Panc1 (cell line): Measurements from ENCODE around the gene STARD9. TPM values are rescaled to one million over a fixed set of nuclear protein-coding genes. Genes with fewer than 3 reads are reported as not detected.

Experiments
- ATAC-seq: fragments of 200-7000 bp; cut with Tn5 transposase; 2 replicates; pipeline ENCODE4 v1.9.1; 2020; ENCODE audit warnings: mild to moderate bottlenecking, moderate library complexity
- BruUV-seq: library from RNA; stranded (reverse); fragments of 400-500 nt; replicated peaks from 2 replicates; lab custom pipeline; 2021; lab: Mats Ljungman, UMichigan
- CTCF ChIA-PET: fragments of 300-600 bp; sonication (Branson Sonifier 250); formaldehyde crosslinking; loops from one replicate; lab custom pipeline; 2022; ENCODE audit warnings: antibody characterized with exemption; lab: Charles Lee
- POLR2A ChIA-PET: fragments of 300-600 bp; sonication (Branson Sonifier 250); formaldehyde crosslinking; loops from one replicate; lab custom pipeline; 2022; ENCODE audit warnings: antibody characterized with exemption; lab: Charles Lee
- DNase-seq: peaks from one replicate; pipeline ENCODE4 v3.0.0-alpha.2; 2010; ENCODE audit warnings: low read depth, low spot score
- H3K27ac ChIP-seq: 2 replicates; pipeline ENCODE4 v1.5.1; 2011; ENCODE audit warnings: mild to moderate bottlenecking, low read length, inconsistent platforms
- H3K27me3 ChIP-seq: fragments of 200-500 bp; sonication (Bioruptor generic); 2 replicates; pipeline ENCODE4 v1.6.0; 2014; ENCODE audit warnings: low read length, inconsistent platforms; ENCODE audit not compliant: control insufficient read depth, insufficient read depth
- H3K36me3 ChIP-seq: fragments of 200-500 bp; sonication (Bioruptor generic); 2 replicates; pipeline ENCODE4 v1.5.1; 2014; ENCODE audit warnings: inconsistent platforms, mild to moderate bottlenecking, low read length, moderate library complexity; ENCODE audit not compliant: control insufficient read depth, insufficient read depth
- H3K4me1 ChIP-seq: 2 replicates; pipeline ENCODE4 v1.5.1; 2011; ENCODE audit warnings: inconsistent platforms, mild to moderate bottlenecking, low read length, moderate library complexity; ENCODE audit not compliant: control insufficient read depth, insufficient read depth
- H3K4me3 ChIP-seq, 2 experiments: 2 replicates each; pipeline ENCODE4 v1.5.1; 2011 to 2012; ENCODE audit warnings: low read depth in 2 of 2, low read length in 2 of 2, mild to moderate bottlenecking in 2 of 2, inconsistent platforms in 1 of 2, moderate library complexity in 1 of 2
- H3K9me3 ChIP-seq: fragments of 200-500 bp; sonication (Bioruptor generic); 2 replicates; pipeline ENCODE4 v1.5.1; 2014; ENCODE audit warnings: low read depth, mild to moderate bottlenecking, inconsistent platforms, low read length, moderate library complexity; ENCODE audit not compliant: control insufficient read depth, insufficient read depth
- POLR2AphosphoS5 ChIP-seq: IDR thresholded peaks from 2 replicates; pipeline ENCODE4 v1.6.1; 2012; ENCODE audit warnings: mild to moderate bottlenecking, low read depth, low read length, moderate library complexity
- SIN3A ChIP-seq: IDR thresholded peaks from 2 replicates; pipeline ENCODE4 v1.6.1; 2012; ENCODE audit warnings: low read depth, mild to moderate bottlenecking, low read length, moderate library complexity, borderline replicate concordance; ENCODE audit not compliant: insufficient read depth
- TCF7L2 ChIP-seq: IDR thresholded peaks from 2 replicates; pipeline ENCODE4 v1.6.1; 2011; ENCODE audit warnings: mild to moderate bottlenecking, low read depth, low read length, inconsistent platforms
- in situ Hi-C: cut with HindIII; loops from 2 replicates; pipeline ENCODE4 v1.10.0; 2016; ENCODE audit warnings: low sequenced_read_pairs, low pct_unique_long_range_greater_than_20kb
- intact Hi-C: fragments of 100-400 bp; cut with micrococcal nuclease; formaldehyde crosslinking; loops from one replicate; pipeline ENCODE4 v1.10.0; 2022; ENCODE audit not compliant: unreplicated experiment
- total RNA-seq: library from RNA; stranded (reverse); gene quantifications from one replicate; pipeline ENCODE4 v1.2.1, GENCODE V29; 2021; ENCODE audit not compliant: unreplicated experiment
- TF ChIP-seq, protein P1 (sequence below), 2 experiments: IDR thresholded peaks; 2 replicates each; pipeline ENCODE4 v1.6.1; 2011 to 2012; ENCODE audit warnings: low read depth in 2 of 2, control low read depth in 1 of 2, low read length in 1 of 2, mild to moderate bottlenecking in 1 of 2, moderate library complexity in 1 of 2; ENCODE audit not compliant: insufficient read depth in 1 of 2
- TF ChIP-seq, protein P2 (sequence below): fragments of 450-650 bp; IDR thresholded peaks from 2 replicates; pipeline ENCODE4 v1.5.1; 2017; ENCODE audit warnings: mild to moderate bottlenecking

STARD9 gene
- total RNA-seq, 1 experiment from 2014 or later = 13.4 TPM

DNA sequence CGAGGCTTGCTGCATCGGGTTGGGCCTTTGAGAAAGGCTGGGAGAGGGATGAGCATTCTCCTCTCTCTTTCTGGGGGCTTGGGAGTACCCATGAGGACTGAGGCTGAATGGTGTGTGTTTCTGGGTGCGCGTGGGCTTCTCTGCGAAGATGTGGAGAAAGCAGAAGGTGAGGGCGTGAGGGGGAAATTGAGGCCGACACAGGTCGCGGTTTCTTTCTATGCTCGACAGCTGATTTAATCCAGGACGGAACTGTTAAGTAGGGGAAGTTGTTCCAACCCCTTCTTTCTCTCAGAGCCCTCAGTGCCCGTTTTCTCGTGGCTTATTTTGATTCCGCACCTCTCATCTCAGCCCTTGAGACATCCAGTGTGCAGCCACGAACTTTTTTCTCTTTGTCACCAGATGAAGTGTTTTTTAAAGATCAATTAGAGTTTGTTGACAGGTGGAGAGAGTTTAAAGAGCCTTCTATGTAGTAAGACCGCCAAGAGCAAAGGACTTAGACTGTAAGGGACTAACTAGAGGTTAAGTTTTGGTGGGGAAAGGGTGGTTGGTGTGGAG, 711 bp downstream of the STARD9 start:
- Histone ChIP-seq H3K4me3 (peak overlapping the region; percentile 81 to 90), H3K27ac (peak overlapping the region; percentile 90), H3K9me3 (no peaks in the 10 kb centered on the region), H3K27me3 (no peaks in the 10 kb centered on the region), H3K4me1 (peaks cover 17% of the 10 kb centered on the region), H3K36me3 (no peaks in the 10 kb centered on the region)
- no peak for ATAC-seq
- intact Hi-C loops (no loop called here), in situ Hi-C loops (no loop called here)
- ChIA-PET POLR2A (interaction anchor here (0.7 to 1.2 kb wide), 2 partner anchors 69 to 191 kb away, joined by 3 read pairs; no protein-coding TSS in a partner anchor), CTCF (interaction anchor here (0.9 kb wide), 1 partner anchor 39 kb away, joined by 3 read pairs; no protein-coding TSS in a partner anchor)
- TF ChIP-seq, protein P1, sequence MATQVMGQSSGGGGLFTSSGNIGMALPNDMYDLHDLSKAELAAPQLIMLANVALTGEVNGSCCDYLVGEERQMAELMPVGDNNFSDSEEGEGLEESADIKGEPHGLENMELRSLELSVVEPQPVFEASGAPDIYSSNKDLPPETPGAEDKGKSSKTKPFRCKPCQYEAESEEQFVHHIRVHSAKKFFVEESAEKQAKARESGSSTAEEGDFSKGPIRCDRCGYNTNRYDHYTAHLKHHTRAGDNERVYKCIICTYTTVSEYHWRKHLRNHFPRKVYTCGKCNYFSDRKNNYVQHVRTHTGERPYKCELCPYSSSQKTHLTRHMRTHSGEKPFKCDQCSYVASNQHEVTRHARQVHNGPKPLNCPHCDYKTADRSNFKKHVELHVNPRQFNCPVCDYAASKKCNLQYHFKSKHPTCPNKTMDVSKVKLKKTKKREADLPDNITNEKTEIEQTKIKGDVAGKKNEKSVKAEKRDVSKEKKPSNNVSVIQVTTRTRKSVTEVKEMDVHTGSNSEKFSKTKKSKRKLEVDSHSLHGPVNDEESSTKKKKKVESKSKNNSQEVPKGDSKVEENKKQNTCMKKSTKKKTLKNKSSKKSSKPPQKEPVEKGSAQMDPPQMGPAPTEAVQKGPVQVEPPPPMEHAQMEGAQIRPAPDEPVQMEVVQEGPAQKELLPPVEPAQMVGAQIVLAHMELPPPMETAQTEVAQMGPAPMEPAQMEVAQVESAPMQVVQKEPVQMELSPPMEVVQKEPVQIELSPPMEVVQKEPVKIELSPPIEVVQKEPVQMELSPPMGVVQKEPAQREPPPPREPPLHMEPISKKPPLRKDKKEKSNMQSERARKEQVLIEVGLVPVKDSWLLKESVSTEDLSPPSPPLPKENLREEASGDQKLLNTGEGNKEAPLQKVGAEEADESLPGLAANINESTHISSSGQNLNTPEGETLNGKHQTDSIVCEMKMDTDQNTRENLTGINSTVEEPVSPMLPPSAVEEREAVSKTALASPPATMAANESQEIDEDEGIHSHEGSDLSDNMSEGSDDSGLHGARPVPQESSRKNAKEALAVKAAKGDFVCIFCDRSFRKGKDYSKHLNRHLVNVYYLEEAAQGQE (IDR thresholded peaks at IDR 0.05; ENCODE audit: insufficient read depth in 1 of 2, low read depth in 2 of 2, low read length in 1 of 2) = no peak
- TF ChIP-seq TCF7L2 = no peak
- no peak for DNase-seq
- BruUV-seq = no TSS peak

DNA sequence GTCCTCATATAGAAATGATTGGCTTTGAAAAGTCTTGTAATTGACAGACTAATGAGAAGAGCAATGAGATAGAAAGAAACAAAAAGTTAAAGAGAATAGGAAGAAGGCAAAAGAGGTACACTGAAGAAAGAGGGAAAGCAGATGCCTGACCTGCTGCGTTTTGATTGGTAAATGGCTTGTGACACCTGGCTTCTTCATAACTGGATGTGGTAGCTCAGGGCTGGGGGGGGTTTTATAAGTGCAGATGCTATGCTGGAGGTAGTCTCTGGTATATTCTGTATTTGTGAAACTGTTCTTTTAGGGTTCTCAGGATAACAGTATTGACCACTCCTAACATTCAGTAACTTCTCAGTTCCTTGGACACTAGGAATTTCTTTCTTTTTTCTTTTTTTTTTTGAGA, 1.4 kb downstream of the STARD9 start:
- H3K36me3 ChIP-seq = no peaks in the 10 kb centered on the region
- ChIA-PET CTCF (no interaction called here), POLR2A (no interaction called here)
- DNase-seq = no peak
- in situ Hi-C loops (no loop called here), intact Hi-C loops (no loop called here)
- H3K27ac ChIP-seq = no peak overlapping the region
- ATAC-seq = no peak
- no peaks in the 10 kb centered on the region for H3K9me3 ChIP-seq
- H3K4me1 ChIP-seq = peaks cover 19% of the 10 kb centered on the region
- no peaks in the 10 kb centered on the region for H3K27me3 ChIP-seq
- TF ChIP-seq TCF7L2 = no peak
- TF ChIP-seq, protein P1 (IDR thresholded peaks at IDR 0.05; ENCODE audit: insufficient read depth in 1 of 2, low read depth in 2 of 2, low read length in 1 of 2) = no peak
- TF ChIP-seq, protein P2, sequence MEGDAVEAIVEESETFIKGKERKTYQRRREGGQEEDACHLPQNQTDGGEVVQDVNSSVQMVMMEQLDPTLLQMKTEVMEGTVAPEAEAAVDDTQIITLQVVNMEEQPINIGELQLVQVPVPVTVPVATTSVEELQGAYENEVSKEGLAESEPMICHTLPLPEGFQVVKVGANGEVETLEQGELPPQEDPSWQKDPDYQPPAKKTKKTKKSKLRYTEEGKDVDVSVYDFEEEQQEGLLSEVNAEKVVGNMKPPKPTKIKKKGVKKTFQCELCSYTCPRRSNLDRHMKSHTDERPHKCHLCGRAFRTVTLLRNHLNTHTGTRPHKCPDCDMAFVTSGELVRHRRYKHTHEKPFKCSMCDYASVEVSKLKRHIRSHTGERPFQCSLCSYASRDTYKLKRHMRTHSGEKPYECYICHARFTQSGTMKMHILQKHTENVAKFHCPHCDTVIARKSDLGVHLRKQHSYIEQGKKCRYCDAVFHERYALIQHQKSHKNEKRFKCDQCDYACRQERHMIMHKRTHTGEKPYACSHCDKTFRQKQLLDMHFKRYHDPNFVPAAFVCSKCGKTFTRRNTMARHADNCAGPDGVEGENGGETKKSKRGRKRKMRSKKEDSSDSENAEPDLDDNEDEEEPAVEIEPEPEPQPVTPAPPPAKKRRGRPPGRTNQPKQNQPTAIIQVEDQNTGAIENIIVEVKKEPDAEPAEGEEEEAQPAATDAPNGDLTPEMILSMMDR = no peak
- TF ChIP-seq POLR2AphosphoS5 = no peak
- no peak for TF ChIP-seq SIN3A
- H3K4me3 ChIP-seq = peak overlapping the region; percentile 81 to 90; a peak in 3 of 4 replicates
- BruUV-seq = TSS peak; percentile 81
